Effector CD4-positive, alpha-beta T cell (primary cell): Measurements from ENCODE around the gene DNAH3.
"Not testable (repeated sequence)": the region's sequence is repeated elsewhere in the genome, so short reads cannot be mapped to it uniquely, and the experiment has no call there.

Experiments
- DNase-seq: peaks from one replicate; pipeline ENCODE4 v3.0.0-alpha.2; 2020

The DNAH3 gene

DNA sequence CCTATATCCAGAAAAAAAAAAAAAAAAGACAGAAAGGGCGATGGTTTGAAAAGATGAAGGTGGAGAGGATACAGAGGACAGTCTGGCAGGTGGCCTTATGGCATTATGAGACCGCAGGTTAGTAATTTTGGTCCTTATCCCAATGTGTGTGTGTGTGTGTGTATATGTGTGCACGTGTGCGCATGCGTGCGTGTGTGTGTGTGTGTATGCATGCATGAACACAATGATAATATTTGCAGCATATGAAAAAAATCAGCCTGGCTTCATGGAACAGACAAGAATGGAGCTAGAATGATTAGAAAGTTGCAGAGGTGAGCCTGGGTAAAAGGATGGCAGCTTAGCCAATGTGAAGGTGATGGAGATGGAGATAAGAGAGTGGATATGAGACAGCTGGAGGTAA, 166.6 kb downstream of the DNAH3 start:
- DNase-seq, result no peak

- DNase-seq, result no peak
Measured at GRCh38 chr16:20976576-20976975, 174.1 kb downstream of the DNAH3 start.

GRCh38 chr16:20973201-20973600, 177.4 kb downstream of the DNAH3 start:
- not testable (repeated sequence) for DNase-seq

DNA sequence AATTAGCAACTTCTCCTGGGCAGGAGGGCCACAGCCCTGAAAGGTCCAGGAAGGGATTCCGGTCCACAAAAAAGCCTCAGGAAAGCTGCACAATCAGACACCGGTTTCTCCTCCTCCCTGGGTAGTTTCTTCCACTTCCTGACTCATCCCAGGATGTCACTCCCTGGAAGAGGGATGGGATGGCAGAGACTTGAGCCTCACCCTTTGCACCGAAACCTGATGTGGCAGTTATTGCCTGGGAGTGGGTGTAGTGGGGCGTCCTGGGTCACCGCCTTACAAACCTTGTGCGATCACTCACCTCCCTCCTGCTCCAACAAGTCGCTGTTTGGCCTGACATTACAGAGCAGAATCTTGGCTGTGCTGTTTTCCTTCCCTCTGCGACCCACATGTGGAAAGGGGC, 179.2 kb downstream of the DNAH3 start:
- no peak for DNase-seq

DNA sequence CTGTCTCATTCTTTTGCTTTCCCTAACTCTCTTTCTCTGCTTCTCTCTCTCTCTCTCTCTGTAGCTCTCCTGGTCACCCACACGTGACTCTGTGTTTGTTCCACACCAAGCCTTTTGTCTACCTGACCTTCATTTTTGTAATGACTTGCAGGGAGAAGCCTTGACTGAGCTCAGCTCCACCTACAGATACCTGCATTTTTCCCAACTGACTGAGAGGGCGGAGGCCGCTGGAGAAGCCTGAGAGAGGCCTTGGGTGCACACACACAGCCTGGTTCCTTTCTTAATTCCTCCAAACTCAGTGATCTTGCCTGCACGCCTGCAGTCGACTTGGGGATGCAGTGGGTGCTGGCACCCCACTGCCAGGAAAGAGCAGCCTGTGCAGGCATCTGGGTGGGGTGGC, 181.3 kb downstream of the DNAH3 start:
- DNase-seq, result no peak

GRCh38 chr16:20968765-20969164, 181.9 kb downstream of the DNAH3 start:
- no peak for DNase-seq

DNA sequence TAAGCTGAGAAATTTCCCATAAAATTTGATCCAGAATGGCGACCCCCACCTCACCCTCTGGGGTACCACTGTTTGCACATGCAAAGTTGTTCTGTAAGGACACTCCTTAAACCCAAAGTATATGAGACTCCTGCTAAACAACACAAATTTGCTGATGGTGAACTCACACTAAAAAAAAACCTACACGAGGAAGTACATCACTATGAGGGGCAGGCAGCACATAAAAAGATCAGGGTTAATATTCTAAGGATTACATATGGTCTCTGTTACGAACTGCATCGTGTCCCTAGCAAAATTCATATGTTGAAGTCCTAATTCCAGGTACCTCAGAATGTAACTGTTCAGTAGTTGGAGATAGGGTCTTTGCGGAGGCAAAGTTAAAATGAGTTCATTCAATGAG, 189.7 kb downstream of the DNAH3 start:
- no peak for DNase-seq

DNA sequence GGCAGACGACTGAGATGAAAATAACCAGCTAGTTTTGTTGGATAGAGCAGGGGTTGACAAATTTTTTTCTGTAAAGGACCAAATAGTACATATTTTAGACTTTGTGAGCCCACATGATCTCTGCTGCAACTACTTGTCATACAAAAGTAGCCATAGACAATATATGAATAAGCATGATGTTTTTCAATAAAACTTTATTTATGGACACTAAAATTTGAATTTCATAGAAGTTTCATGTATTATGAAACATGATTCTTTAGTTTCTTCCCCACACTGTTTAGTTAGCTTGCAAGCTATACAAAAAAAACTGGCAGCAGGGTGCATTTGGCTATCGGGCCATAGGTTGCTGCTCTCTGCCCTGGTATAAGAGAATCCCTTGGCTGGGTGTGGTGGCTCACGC, 193.5 kb downstream of the DNAH3 start:
- DNase-seq, result no peak

GRCh38 chr16:20956319-20956718, 194.3 kb downstream of the DNAH3 start:
- DNase-seq, result no peak

- no peak for DNase-seq
Measured at GRCh38 chr16:20954574-20954973, 196.1 kb downstream of the DNAH3 start.

DNA sequence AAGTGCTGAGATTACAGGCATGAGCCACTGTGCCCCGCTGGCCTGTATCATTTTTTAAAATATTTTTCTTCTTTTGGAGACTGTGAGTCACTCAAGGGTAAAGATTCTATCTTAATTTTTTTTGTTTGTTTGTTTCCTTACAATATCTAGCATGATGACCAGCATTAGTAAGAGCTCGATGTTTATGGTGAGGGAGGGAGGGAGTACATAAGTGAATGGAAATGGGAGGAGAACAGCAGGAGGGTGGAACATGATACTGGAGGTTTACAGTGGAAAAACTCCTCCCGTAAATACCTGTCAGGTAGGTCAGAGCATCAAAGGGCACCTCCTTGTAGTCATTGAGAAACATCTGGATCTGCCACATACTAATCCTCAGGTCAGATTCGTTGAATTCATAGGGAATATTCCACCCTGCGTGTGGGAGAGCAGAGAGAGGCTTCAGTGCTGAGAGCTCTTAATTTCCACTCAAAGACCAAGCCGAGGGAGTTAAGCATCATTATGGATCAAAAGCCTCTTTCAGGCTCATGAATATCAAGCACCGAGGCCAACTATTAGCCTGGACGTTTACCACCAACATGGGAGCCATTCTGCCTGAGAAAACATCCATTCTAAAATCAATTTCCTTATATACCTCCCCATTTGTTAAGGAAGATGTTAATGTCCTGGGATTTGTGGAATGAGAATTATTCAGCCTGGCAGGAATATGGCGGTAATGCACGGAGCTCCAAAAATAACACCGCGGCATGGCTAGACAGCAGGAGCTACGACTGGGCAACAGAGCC, 198.3 kb downstream of the DNAH3 start:
- DNase-seq, result no peak

GRCh38 chr16:20950294-20950693, 200.4 kb downstream of the DNAH3 start:
- no peak for DNase-seq

GRCh38 chr16:20949660-20950059, 201.0 kb downstream of the DNAH3 start:
- no peak for DNase-seq

GRCh38 chr16:20948444-20948843, 202.2 kb downstream of the DNAH3 start:
- DNase-seq, result no peak

GRCh38 chr16:20946015-20946629, 204.5 kb downstream of the DNAH3 start:
- DNase-seq, result no peak

GRCh38 chr16:20945575-20945875, 205.1 kb downstream of the DNAH3 start:
- not testable (repeated sequence) for DNase-seq

- DNase-seq, result no peak
Measured at GRCh38 chr16:20944861-20945574, 205.6 kb downstream of the DNAH3 start.

GRCh38 chr16:20942256-20942655, 208.4 kb downstream of the DNAH3 start:
- no peak for DNase-seq

DNA sequence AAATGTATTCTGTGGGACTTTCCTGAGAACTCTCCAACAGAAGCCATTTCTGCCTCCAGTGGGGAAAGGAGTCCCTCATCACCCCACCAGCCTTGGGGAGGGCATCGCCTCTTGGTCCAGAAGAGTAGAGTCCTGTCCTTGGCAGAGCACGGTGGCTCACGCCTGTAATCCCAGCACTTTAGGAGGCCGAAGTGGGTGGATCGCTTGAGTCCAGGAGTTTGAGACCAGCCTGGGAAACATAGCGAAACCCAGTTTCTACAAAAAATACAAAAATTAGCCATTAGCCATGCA, 209.1 kb downstream of the DNAH3 start:
- no peak for DNase-seq

- DNase-seq, result no peak
Measured at GRCh38 chr16:20940871-20941635, 209.6 kb downstream of the DNAH3 start.

- no peak for DNase-seq
Measured at GRCh38 chr16:20939611-20940010, 211.0 kb downstream of the DNAH3 start.

- no peak for DNase-seq
Measured at GRCh38 chr16:20938426-20938825, 212.2 kb downstream of the DNAH3 start.

GRCh38 chr16:20937736-20938135, 212.9 kb downstream of the DNAH3 start:
- no peak for DNase-seq

- DNase-seq, result no peak
Measured at GRCh38 chr16:20933589-20933988, 217.1 kb downstream of the DNAH3 start.
